K562 (cell line): Measurements from ENCODE around the gene FOXP4. TPM values are rescaled to one million over a fixed set of nuclear protein-coding genes. Genes with fewer than 3 reads are reported as not detected.
A peak's percentile ranks its signal among the peaks of the same experiment; 100 is the strongest.

Source experiments
- CAMTA2 ChIP-seq: fragments of 250-450 bp; sonication (Bioruptor Pico); conservative IDR thresholded peaks from 2 replicates; pipeline ENCODE4 v1.5.1; 2022
- CCNT2 ChIP-seq: IDR thresholded peaks from 2 replicates; pipeline ENCODE4 v1.6.1; 2011; ENCODE audit warnings: borderline replicate concordance, low read depth, mild to moderate bottlenecking, moderate library complexity, mixed read lengths, low read length; ENCODE audit not compliant: insufficient read length; ENCODE audit errors: extremely low read depth
- CHCHD3 ChIP-seq: fragments of 250-450 bp; sonication (Bioruptor Pico); IDR thresholded peaks from 2 replicates; pipeline ENCODE4 v2.1.2; 2022; ENCODE audit warnings: mild to moderate bottlenecking
- ETS2 ChIP-seq: IDR thresholded peaks from 2 replicates; pipeline ENCODE4 v1.6.1; 2016; ENCODE audit warnings: borderline replicate concordance, missing genetic modification characterization, mild to moderate bottlenecking, moderate library complexity, missing compliant biosample characterization; ENCODE audit not compliant: poor library complexity, severe bottlenecking
- HDAC2 ChIP-seq: fragments of 450-650 bp; IDR thresholded peaks from 2 replicates; pipeline ENCODE4 v1.6.1; 2016; ENCODE audit warnings: mild to moderate bottlenecking
- HNRNPK ChIP-seq: fragments of 200-400 bp; formaldehyde crosslinking; IDR thresholded peaks from one replicate; pipeline ENCODE4 v1.6.1; 2018; ENCODE audit warnings: mild to moderate bottlenecking, low read depth, low read length; ENCODE audit not compliant: poor library complexity, severe bottlenecking
- MCM5 ChIP-seq: fragments of 450-650 bp; IDR thresholded peaks from 2 replicates; pipeline ENCODE4 v1.6.1; 2016; ENCODE audit warnings: low read depth
- MEF2D ChIP-seq: conservative IDR thresholded peaks from 2 replicates; pipeline ENCODE4 v1.6.1; 2016; ENCODE audit warnings: low read depth, missing genetic modification characterization, missing compliant biosample characterization
- MTA2 ChIP-seq: fragments of 450-650 bp; IDR thresholded peaks from 2 replicates; pipeline ENCODE4 v1.6.1; 2016; ENCODE audit warnings: low read depth
- OTX1 ChIP-seq: fragments of 450-650 bp; formaldehyde crosslinking; IDR thresholded peaks from 2 replicates; pipeline ENCODE4 v1.4.0; 2022; ENCODE audit warnings: mild to moderate bottlenecking
- PPARD ChIP-seq: fragments of 250-450 bp; sonication (Bioruptor Pico); IDR thresholded peaks from 2 replicates; pipeline ENCODE4 v1.8.0; 2022; ENCODE audit warnings: inconsistent platforms, mild to moderate bottlenecking, moderate library complexity
- TRIM25 ChIP-seq: fragments of 450-650 bp; IDR thresholded peaks from 2 replicates; pipeline ENCODE4 v1.7.0; 2016; ENCODE audit warnings: borderline replicate concordance
- YBX1 ChIP-seq: fragments of 450-650 bp; IDR thresholded peaks from 2 replicates; pipeline ENCODE4 v1.7.1; 2016; ENCODE audit warnings: mild to moderate bottlenecking
- ZFP91 ChIP-seq: sonication (generic); formaldehyde crosslinking; IDR thresholded peaks from 2 replicates; pipeline ENCODE4 v1.8.0; 2022; ENCODE audit warnings: mild to moderate bottlenecking, missing genetic modification reagents
- ZNF316 ChIP-seq: fragments of 450-650 bp; IDR thresholded peaks from 2 replicates; pipeline ENCODE4 v1.6.1; 2016
- ZNF507 ChIP-seq: conservative IDR thresholded peaks from 2 replicates; pipeline ENCODE4 v1.6.1; 2017; ENCODE audit warnings: missing genetic modification characterization, missing compliant biosample characterization
- polyA plus RNA-seq, 8 experiments: library from polyadenylated mRNA; depleted of rRNA in 4 of 8; stranded (reverse) in 5 of 8; unstranded in 3 of 8; fragments of >200 nt; fragmentation: Nextera tagmentation in 2 of 8; fragmentation: Illumina TruSeq in 1 of 8; extraction: Ambion mirVana in 2 of 8; extraction: Trizol in 1 of 8; gene quantifications; 2 replicates each; pipeline versions ENCODE4 v1.2.1 to v1.2.3, GENCODE V29; 2011 to 2014; ENCODE audit warnings: inconsistent platforms in 1 of 8, missing spikeins in 1 of 8
- total RNA-seq, 7 experiments: library from RNA; depleted of rRNA in 6 of 7; stranded (reverse); fragments of >200 nt in 6 of 7; fragmentation: Illumina TruSeq in 2 of 7; extraction: Trizol in 2 of 7; gene quantifications; 2 replicates each; pipeline versions ENCODE4 v1.2.1 to v1.2.3, GENCODE V29; 2011 to 2021; ENCODE audit warnings: low replicate concordance in 1 of 7
- TF ChIP-seq, protein P1 (sequence below): fragments of 450-650 bp; IDR thresholded peaks from 2 replicates; pipeline ENCODE4 v1.6.1; 2016; ENCODE audit warnings: low read depth

FOXP4 gene
- total and polyA plus RNA-seq, 9 of the 15 experiments (the other 6 are each of a cell fraction or from before 2014, with no cell fraction given): 0.11 to 29.4 (median 2.3) TPM

DNA sequence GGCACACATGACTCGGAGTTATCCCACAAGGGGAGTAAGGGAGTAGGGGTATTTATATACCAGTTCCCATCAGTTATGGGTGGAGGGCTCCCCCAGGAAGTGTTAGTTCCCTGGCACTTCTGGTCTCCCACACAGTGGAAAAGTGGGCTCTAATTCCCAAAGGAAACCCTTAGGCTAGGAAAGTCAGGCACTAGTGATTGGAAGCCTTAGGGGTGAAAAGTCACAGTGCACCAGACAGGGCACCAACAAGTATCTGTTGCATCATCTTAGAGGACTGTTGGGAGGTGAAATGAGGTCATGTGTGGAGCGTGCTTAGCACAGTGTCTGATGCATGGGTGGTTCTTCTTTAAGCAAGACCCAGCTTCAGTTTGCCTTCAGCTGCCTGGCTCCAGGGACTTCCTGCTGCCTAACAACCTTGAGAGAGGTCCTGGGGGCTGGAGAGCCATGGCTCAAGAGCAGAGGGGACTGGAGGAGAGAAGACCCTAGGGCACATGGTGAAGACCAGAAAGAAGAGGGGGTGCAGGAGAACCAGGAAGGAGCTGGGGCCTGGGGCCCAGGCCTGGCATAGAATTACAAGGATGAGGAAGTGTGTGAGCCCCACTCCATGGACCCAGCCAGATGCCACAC is 7.5 kb upstream of the FOXP4 start (continued):
- TF ChIP-seq TRIM25: no peak
- no peak for TF ChIP-seq ETS2
- no peak for TF ChIP-seq MTA2
- no peak for TF ChIP-seq ZFP91
- TF ChIP-seq CAMTA2 (CRISPR knock-in tag): no peak
- no peak for TF ChIP-seq YBX1
- TF ChIP-seq, protein P1, sequence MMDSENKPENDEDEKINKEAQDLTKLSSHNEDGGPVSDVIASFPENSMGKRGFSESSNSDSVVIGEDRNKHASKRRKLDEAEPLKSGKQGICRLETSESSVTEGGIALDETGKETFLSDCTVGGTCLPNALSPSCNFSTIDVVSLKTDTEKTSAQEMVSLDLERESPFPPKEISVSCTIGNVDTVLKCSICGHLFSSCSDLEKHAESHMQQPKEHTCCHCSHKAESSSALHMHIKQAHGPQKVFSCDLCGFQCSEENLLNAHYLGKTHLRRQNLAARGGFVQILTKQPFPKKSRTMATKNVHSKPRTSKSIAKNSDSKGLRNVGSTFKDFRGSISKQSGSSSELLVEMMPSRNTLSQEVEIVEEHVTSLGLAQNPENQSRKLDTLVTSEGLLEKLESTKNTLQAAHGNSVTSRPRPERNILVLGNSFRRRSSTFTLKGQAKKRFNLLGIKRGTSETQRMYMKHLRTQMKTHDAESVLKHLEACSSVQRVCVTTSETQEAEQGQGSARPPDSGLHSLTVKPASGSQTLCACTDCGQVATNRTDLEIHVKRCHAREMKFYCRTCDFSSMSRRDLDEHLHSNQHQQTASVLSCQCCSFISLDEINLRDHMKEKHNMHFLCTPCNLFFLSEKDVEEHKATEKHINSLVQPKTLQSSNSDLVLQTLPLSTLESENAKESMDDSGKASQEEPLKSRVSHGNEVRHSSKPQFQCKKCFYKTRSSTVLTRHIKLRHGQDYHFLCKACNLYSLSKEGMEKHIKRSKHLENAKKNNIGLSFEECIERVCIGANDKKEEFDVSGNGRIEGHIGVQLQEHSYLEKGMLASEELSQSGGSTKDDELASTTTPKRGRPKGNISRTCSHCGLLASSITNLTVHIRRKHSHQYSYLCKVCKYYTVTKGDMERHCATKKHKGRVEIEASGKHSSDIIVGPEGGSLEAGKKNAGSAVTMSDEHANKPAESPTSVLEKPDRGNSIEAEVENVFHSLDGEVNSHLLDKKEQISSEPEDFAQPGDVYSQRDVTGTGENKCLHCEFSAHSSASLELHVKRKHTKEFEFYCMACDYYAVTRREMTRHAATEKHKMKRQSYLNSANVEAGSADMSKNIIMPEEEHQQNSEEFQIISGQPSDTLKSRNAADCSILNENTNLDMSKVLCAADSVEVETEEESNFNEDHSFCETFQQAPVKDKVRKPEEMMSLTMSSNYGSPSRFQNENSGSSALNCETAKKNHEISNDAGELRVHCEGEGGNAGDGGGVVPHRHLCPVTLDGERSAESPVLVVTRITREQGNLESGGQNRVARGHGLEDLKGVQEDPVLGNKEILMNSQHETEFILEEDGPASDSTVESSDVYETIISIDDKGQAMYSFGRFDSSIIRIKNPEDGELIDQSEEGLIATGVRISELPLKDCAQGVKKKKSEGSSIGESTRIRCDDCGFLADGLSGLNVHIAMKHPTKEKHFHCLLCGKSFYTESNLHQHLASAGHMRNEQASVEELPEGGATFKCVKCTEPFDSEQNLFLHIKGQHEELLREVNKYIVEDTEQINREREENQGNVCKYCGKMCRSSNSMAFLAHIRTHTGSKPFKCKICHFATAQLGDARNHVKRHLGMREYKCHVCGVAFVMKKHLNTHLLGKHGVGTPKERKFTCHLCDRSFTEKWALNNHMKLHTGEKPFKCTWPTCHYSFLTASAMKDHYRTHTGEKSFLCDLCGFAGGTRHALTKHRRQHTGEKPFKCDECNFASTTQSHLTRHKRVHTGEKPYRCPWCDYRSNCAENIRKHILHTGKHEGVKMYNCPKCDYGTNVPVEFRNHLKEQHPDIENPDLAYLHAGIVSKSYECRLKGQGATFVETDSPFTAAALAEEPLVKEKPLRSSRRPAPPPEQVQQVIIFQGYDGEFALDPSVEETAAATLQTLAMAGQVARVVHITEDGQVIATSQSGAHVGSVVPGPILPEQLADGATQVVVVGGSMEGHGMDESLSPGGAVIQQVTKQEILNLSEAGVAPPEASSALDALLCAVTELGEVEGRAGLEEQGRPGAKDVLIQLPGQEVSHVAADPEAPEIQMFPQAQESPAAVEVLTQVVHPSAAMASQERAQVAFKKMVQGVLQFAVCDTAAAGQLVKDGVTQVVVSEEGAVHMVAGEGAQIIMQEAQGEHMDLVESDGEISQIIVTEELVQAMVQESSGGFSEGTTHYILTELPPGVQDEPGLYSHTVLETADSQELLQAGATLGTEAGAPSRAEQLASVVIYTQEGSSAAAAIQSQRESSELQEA: no peak
- no peak for TF ChIP-seq HNRNPK
- 0 out of 2 replicates have a peak, but pooled peaks have one; percentile 70 for TF ChIP-seq HDAC2
- TF ChIP-seq MCM5: no peak
- TF ChIP-seq ZNF316: no peak
- TF ChIP-seq CHCHD3 (CRISPR knock-in tag): no peak
- TF ChIP-seq ZNF507: no peak
- TF ChIP-seq PPARD (CRISPR knock-in tag): no peak
- TF ChIP-seq OTX1: no peak
- peak; percentile 79 for TF ChIP-seq MEF2D
- no peak for TF ChIP-seq CCNT2
